Mucosa of descending colon (tissue), 3 donors: ENCODE data around the gene BCORL1. TPM values are rescaled to one million over a fixed set of nuclear protein-coding genes. Genes with fewer than 3 reads are reported as not detected.
A peak's percentile ranks its signal among the peaks of the same experiment; 100 is the strongest.

ENCODE experiments used
- ATAC-seq: fragments of 200-7000 bp; cut with Tn5 transposase; one replicate; pipeline ENCODE4 v1.9.1; 2020; ENCODE audit warnings: mild to moderate bottlenecking, moderate library complexity
- DNase-seq, 3 donors: peaks; one replicate each; pipeline ENCODE4 v3.0.0-alpha.2; 2020
- H3K36me3 ChIP-seq: fragments of 200-600 bp; one replicate; pipeline ENCODE4 v1.8.0; 2021; ENCODE audit warnings: low read depth, mild to moderate bottlenecking
- H3K4me1 ChIP-seq: fragments of 200-600 bp; one replicate; pipeline ENCODE4 v1.8.0; 2021; ENCODE audit warnings: low read depth, mild to moderate bottlenecking
- H3K4me3 ChIP-seq: fragments of 200-600 bp; one replicate; pipeline ENCODE4 v1.8.0; 2021; ENCODE audit warnings: mild to moderate bottlenecking
- H3K9me3 ChIP-seq: fragments of 200-600 bp; one replicate; pipeline ENCODE4 v1.8.0; 2021; ENCODE audit warnings: mild to moderate bottlenecking
- CTCF ChIP-seq: fragments of 200-600 bp; IDR thresholded peaks from one replicate; pipeline ENCODE4 v1.8.0; 2022; ENCODE audit warnings: antibody characterized with exemption, mild to moderate bottlenecking
- intact Hi-C, 2 donors: fragments of 100-400 bp; cut with DNase I in 1 of 2; cut with micrococcal nuclease in 1 of 2; formaldehyde crosslinking; loops; one replicate each; pipeline versions ENCODE4 v1.11.0 to v1.11.1; 2022; cut with DNase I, micrococcal nuclease
- total RNA-seq, 3 donors: library from RNA; stranded (reverse); fragmentation: NEBNext Ultra II Directional in 2 of 3; extraction: Animal tissue kit (Norgen Biotek cat#: 25700) in 2 of 3; gene quantifications; one replicate each; pipeline versions ENCODE4 v1.2.1 to v1.2.4, GENCODE V29; 2021 to 2023
- donor health status: DM: no; HTN: no; CAD: no; lungs with moderate emphysema.
- donor health status: DM: no; HTN: no; CAD: no.
- donor health status: DM: no; HTN: yes; CAD: no.

BCORL1 gene
- total RNA-seq, 3 donors from 2014 or later = 7.3 to 24.2 (median 10.0) TPM

GRCh38 chrX:129984111-129984958 lies 1.9 kb downstream of the BCORL1 start:
- Histone ChIP-seq H3K4me3 (no peak overlapping the region), H3K4me1 (no peaks in the 10 kb centered on the region), H3K36me3 (no peaks in the 10 kb centered on the region), H3K9me3 (no peaks in the 10 kb centered on the region)
- ATAC-seq (peak; percentile 1), DNase-seq (peak; percentile 33 to 68 (median 64))
- intact Hi-C loops = no loop called here
- TF ChIP-seq CTCF = no peak

- no peak for TF ChIP-seq CTCF
- intact Hi-C loops = no loop called here
- no peaks in the 10 kb centered on the region for H3K4me1 ChIP-seq
- DNase-seq (no peak), ATAC-seq (no peak)
- no peaks in the 10 kb centered on the region for H3K36me3 ChIP-seq
- H3K9me3 ChIP-seq = no peaks in the 10 kb centered on the region
- no peak overlapping the region for H3K4me3 ChIP-seq
Observed at GRCh38 chrX:129987871-129988270, 5.4 kb downstream of the BCORL1 start.

GRCh38 chrX:129992181-129992580 lies 9.7 kb downstream of the BCORL1 start:
- intact Hi-C loops = no loop called here
- ATAC-seq (no peak), DNase-seq (no peak)
- no peak overlapping the region for H3K4me3 ChIP-seq
- H3K4me1 ChIP-seq = no peaks in the 10 kb centered on the region
- H3K36me3 ChIP-seq = no peaks in the 10 kb centered on the region
- H3K9me3 ChIP-seq = no peaks in the 10 kb centered on the region
- TF ChIP-seq CTCF = no peak

GRCh38 chrX:129996120-129996519 lies 13.7 kb downstream of the BCORL1 start:
- TF ChIP-seq CTCF = no peak
- ATAC-seq (peak; percentile 47), DNase-seq (no peak)
- Histone ChIP-seq H3K4me1 (no peaks in the 10 kb centered on the region), H3K9me3 (no peaks in the 10 kb centered on the region), H3K36me3 (no peaks in the 10 kb centered on the region), H3K4me3 (no peak overlapping the region)
- intact Hi-C loops = no loop called here

- H3K4me3 ChIP-seq = no peak overlapping the region
- intact Hi-C loops = no loop called here
- H3K4me1 ChIP-seq = no peaks in the 10 kb centered on the region
- DNase-seq (no peak), ATAC-seq (no peak)
- H3K36me3 ChIP-seq = no peaks in the 10 kb centered on the region
- no peak for TF ChIP-seq CTCF
- no peaks in the 10 kb centered on the region for H3K9me3 ChIP-seq
Observed at GRCh38 chrX:129997086-129997485, 14.7 kb downstream of the BCORL1 start.
